Right cardiac atrium (tissue), 5 donors: Measurements from ENCODE around the gene MLNR. TPM values are rescaled to one million over a fixed set of nuclear protein-coding genes. Genes with fewer than 3 reads are reported as not detected.

Experiments
- ATAC-seq, 2 donors: fragments of 200-7000 bp; cut with Tn5 transposase; one replicate each; pipeline versions ENCODE4 v1.8.0 to v1.9.1; 2020; ENCODE audit warnings: moderate library complexity in 2 of 2, mild to moderate bottlenecking in 1 of 2
- DNase-seq, 3 donors: peaks; one replicate each; pipeline ENCODE4 v3.0.0-alpha.2; 2020
- H3K27ac ChIP-seq: one replicate; pipeline ENCODE4 v1.5.1; 2013; ENCODE audit warnings: mild to moderate bottlenecking, low read length, control low read depth, moderate library complexity
- H3K27me3 ChIP-seq: one replicate; pipeline ENCODE4 v1.6.1; 2013; ENCODE audit not compliant: control insufficient read depth, insufficient read depth
- H3K4me1 ChIP-seq: one replicate; pipeline ENCODE4 v1.6.1; 2013; ENCODE audit warnings: low read length; ENCODE audit not compliant: control insufficient read depth, insufficient read depth
- H3K4me3 ChIP-seq: one replicate; pipeline ENCODE4 v1.5.1; 2013; ENCODE audit warnings: low read length, control low read depth
- H3K9me3 ChIP-seq: one replicate; pipeline ENCODE4 v1.6.1; 2013; ENCODE audit warnings: low read length; ENCODE audit not compliant: control insufficient read depth
- WGBS: extraction: QIAGEN DNeasy Blood & Tissue Kit; methylation state at CpG from one replicate; pipeline ENCODE4 v1.1.7; 2013; 5-methylcytosine and 5-hydroxymethylcytosine counted together
- intact Hi-C, 4 donors: fragments of 100-400 bp; cut with DNase I; formaldehyde crosslinking; loops; one replicate each; pipeline versions ENCODE4 v1.11.0 to v1.14.0; 2022 to 2023
- polyA plus RNA-seq: library from polyadenylated mRNA; stranded (reverse); fragments of 200-250 nt; gene quantifications from one replicate; pipeline ENCODE4 v1.2.3, GENCODE V29; 2013
- total RNA-seq, 4 donors: library from RNA; stranded (reverse); fragmentation: NEBNext Ultra II Directional; extraction: Animal tissue kit (Norgen Biotek cat#: 25700); gene quantifications; one replicate each; pipeline ENCODE4 v1.2.1, GENCODE V29; 2021
- donor health status: healthy with polysubstance abuse.
- donor health status: DM: no; HTN: yes; CAD: no.
- donor health status: DM: no; HTN: no; CAD: no.
- donor health status: DM: no; HTN: yes; CAD: no; lungs with severe emphysema.
- donor health status: DM: yes; HTN: yes; CAD: no.

The MLNR gene
- total and polyA plus RNA-seq, 5 donors: not detected

- 94% methylated on average over 3 of the region's 3 CpGs for WGBS
- no peak for DNase-seq
- intact Hi-C loops: no loop called here
- no peaks in the 10 kb centered on the region for H3K9me3 ChIP-seq
- no peaks in the 10 kb centered on the region for H3K4me1 ChIP-seq
- no peaks in the 10 kb centered on the region for H3K27me3 ChIP-seq
- no peak overlapping the region for H3K27ac ChIP-seq
- no peak for ATAC-seq
- no peak overlapping the region for H3K4me3 ChIP-seq
These were observed 14.6 kb downstream of the MLNR start for GRCh38 chr13:49234741-49235140.

- Histone ChIP-seq H3K9me3 (no peaks in the 10 kb centered on the region), H3K4me3 (no peak overlapping the region), H3K27ac (no peak overlapping the region), H3K27me3 (no peaks in the 10 kb centered on the region), H3K4me1 (no peaks in the 10 kb centered on the region)
- intact Hi-C loops: no loop called here
- no peak for ATAC-seq
- WGBS: 90% methylated on average over 6 of the region's 6 CpGs
- DNase-seq: no peak
These were observed 15.8 kb downstream of the MLNR start for GRCh38 chr13:49235856-49236431.

GRCh38 chr13:49238621-49239020 is 18.5 kb downstream of the MLNR start:
- H3K4me1 ChIP-seq: no peaks in the 10 kb centered on the region
- no peak for DNase-seq
- H3K27ac ChIP-seq: no peak overlapping the region
- ATAC-seq: no peak
- H3K27me3 ChIP-seq: no peaks in the 10 kb centered on the region
- H3K9me3 ChIP-seq: no peaks in the 10 kb centered on the region
- 97% methylated on average over 2 of the region's 2 CpGs for whole genome bisulfite sequencing
- no peak overlapping the region for H3K4me3 ChIP-seq
- intact Hi-C loops: no loop called here

GRCh38 chr13:49240017-49240416 is 19.9 kb downstream of the MLNR start:
- 41% methylated on average over 4 of the region's 4 CpGs for WGBS
- intact Hi-C loops: no loop called here
- no peaks in the 10 kb centered on the region for H3K27me3 ChIP-seq
- no peaks in the 10 kb centered on the region for H3K4me1 ChIP-seq
- ATAC-seq: peak in 1 of 2 donors; percentile 49
- H3K9me3 ChIP-seq: no peaks in the 10 kb centered on the region
- no peak for DNase-seq
- no peak overlapping the region for H3K27ac ChIP-seq
- H3K4me3 ChIP-seq: no peak overlapping the region

GRCh38 chr13:49241296-49241695 is 21.2 kb downstream of the MLNR start:
- H3K4me1 ChIP-seq: no peaks in the 10 kb centered on the region
- H3K27ac ChIP-seq: no peak overlapping the region
- H3K27me3 ChIP-seq: no peaks in the 10 kb centered on the region
- no peak for ATAC-seq
- no peaks in the 10 kb centered on the region for H3K9me3 ChIP-seq
- WGBS: 95% methylated on average over 7 of the region's 7 CpGs
- DNase-seq: no peak
- H3K4me3 ChIP-seq: no peak overlapping the region
- intact Hi-C loops: no loop called here

- no peaks in the 10 kb centered on the region for H3K4me1 ChIP-seq
- DNase-seq (no peak), ATAC-seq (no peak)
- no peak overlapping the region for H3K27ac ChIP-seq
- H3K4me3 ChIP-seq: no peak overlapping the region
- intact Hi-C loops: no loop called here
- no peaks in the 10 kb centered on the region for H3K9me3 ChIP-seq
- no peaks in the 10 kb centered on the region for H3K27me3 ChIP-seq
These were observed 25.0 kb downstream of the MLNR start for GRCh38 chr13:49245101-49245500.

- H3K27ac ChIP-seq: peak overlapping the region; percentile 78
- no peaks in the 10 kb centered on the region for H3K9me3 ChIP-seq
- DNase-seq (no peak), ATAC-seq (peak; percentile 83 to 90)
- H3K4me1 ChIP-seq: peaks cover 4% of the 10 kb centered on the region
- WGBS: 24% methylated on average over 4 of the region's 4 CpGs
- H3K4me3 ChIP-seq: peak overlapping the region; percentile 95
- intact Hi-C loops: no loop called here
- H3K27me3 ChIP-seq: no peaks in the 10 kb centered on the region
These were observed 26.9 kb downstream of the MLNR start for GRCh38 chr13:49246850-49247642.

- WGBS: under 1% methylated on average over 56 of the region's 56 CpGs
- peaks cover 5% of the 10 kb centered on the region for H3K4me1 ChIP-seq
- no peaks in the 10 kb centered on the region for H3K9me3 ChIP-seq
- no peaks in the 10 kb centered on the region for H3K27me3 ChIP-seq
- peak within 1 kb of the TSS; percentile 95 for H3K4me3 ChIP-seq
- DNase-seq (peak; percentile 99 to 100 (median 99)), ATAC-seq (peak; percentile 99)
- intact Hi-C loops: no loop called here
- H3K27ac ChIP-seq: peak within 1 kb of the TSS; percentile 78
These were observed 27.8 kb downstream of the MLNR start, which contains the start of gene CDADC1 for GRCh38 chr13:49247643-49248621. TSS of gene CDADC1 (plus strand) at chr13:49247925. CDS start at chr13:49248038, 113 bp downstream.

GRCh38 chr13:49248622-49249002 is 28.5 kb downstream of the MLNR start:
- H3K27ac ChIP-seq: peak overlapping the region; percentile 78
- ATAC-seq (no peak), DNase-seq (no peak)
- no peaks in the 10 kb centered on the region for H3K27me3 ChIP-seq
- intact Hi-C loops: no loop called here
- H3K4me1 ChIP-seq: peaks cover 6% of the 10 kb centered on the region
- H3K9me3 ChIP-seq: no peaks in the 10 kb centered on the region
- peak overlapping the region; percentile 95 for H3K4me3 ChIP-seq
- WGBS: 9% methylated on average over 6 of the region's 6 CpGs

- H3K4me1 ChIP-seq: peaks cover 7% of the 10 kb centered on the region
- no peak overlapping the region for H3K27ac ChIP-seq
- H3K27me3 ChIP-seq: no peaks in the 10 kb centered on the region
- no peak overlapping the region for H3K4me3 ChIP-seq
- intact Hi-C loops: no loop called here
- DNase-seq: no peak
- WGBS: 80% methylated on average over 5 of the region's 5 CpGs
- no peak for ATAC-seq
- H3K9me3 ChIP-seq: no peaks in the 10 kb centered on the region
These were observed 31.2 kb downstream of the MLNR start for GRCh38 chr13:49251326-49251725.

- Histone ChIP-seq H3K4me3 (no peak overlapping the region), H3K27ac (no peak overlapping the region), H3K27me3 (no peaks in the 10 kb centered on the region), H3K9me3 (no peaks in the 10 kb centered on the region), H3K4me1 (peaks cover 7% of the 10 kb centered on the region)
- intact Hi-C loops: no loop called here
- WGBS: 92% methylated on average over 1 of the region's 1 CpG
- no peak for DNase-seq
- no peak for ATAC-seq
These were observed 33.2 kb downstream of the MLNR start for GRCh38 chr13:49253310-49253709.
